GM19455 (cell line): Measurements from ENCODE around the gene NUDT19.
A peak's percentile ranks its signal among the peaks of the same experiment; 100 is the strongest.
"Not testable (repeated sequence)": the region's sequence is repeated elsewhere in the genome, so short reads cannot be mapped to it uniquely, and the experiment has no call there.

Source experiments
- ATAC-seq: cut with Tn5 transposase; IDR thresholded peaks from one replicate; pipeline ENCODE4 v1.9.1; 2021; ENCODE audit not compliant: unreplicated experiment

Gene NUDT19

DNA sequence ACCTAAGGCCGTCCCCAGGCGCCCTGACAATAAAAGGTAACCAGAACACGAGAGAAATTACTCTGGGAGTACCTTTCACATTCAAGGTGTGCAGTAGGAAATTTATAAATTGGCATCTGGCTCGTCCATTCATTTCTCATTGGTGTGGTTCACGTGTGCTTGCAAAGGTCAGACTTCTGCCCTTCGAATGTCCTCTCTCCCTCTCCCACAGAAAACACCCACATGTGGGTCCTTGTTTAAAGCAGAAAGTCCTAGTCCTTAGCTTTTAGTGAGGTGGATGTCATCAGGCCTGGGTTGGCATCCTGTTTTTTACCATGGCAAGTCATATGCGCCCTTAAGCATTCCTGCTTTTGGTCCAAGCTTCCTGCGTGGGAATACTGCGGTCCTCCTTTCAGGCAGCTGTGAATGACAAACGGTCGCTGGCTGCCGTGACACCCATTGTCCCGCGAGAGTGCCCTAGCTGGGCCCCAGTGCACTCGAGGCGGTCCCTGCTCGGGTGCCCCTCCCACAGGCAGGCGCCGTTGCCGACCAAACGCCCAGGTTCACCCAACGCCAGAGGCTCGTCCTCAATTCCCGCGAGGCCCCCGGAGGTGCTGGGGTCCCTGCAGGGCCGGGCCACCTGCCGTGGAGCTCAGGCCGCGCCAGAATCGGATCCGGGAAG lies at the start of gene NUDT19:
Gene NUDT19 (plus strand): TSS at position 531 of the 661 bp plus-strand sequence. CDS start 140 bp downstream, outside the sequence.
- ATAC-seq: peak; percentile 89

DNA sequence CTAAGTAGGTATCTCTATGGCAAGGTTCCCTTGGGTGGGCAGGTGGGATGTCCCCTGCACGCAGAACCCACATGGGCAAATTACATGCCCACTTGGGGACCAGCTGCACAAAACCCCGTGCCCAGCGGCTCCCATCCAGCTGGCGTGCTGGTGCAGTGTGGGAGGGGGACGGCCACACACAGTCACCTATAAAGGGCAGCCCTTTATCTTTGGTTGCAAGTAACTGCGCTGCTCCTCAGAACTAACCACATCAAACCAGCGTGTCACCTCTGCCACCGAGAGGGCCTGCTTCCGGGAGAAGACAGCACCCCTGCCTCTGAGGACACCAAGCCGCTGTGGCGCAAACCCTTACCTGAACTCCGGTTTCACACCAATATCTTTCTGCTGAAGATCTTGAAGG lies 48.9 kb upstream of the NUDT19 start:
- no peak for ATAC-seq

DNA sequence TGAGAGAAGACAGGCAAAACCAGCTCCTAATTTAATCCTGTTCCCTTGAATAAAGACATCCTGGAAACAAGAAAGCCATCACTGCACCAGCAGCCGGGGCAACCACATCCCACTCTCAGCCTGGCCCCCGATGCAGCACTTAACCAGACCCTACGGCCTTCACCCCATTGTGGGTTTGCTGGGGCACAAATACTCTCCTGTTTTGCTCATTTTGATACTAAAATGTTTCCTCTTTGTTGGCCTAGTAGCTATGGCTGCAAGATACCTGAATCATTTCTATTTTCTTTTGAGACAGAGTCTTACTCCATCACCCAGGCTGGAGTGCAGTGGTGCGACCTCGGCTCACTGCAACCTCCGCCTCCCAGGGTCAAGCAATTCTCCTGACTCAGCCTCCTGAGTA lies 45.1 kb upstream of the NUDT19 start:
- no peak for ATAC-seq

DNA sequence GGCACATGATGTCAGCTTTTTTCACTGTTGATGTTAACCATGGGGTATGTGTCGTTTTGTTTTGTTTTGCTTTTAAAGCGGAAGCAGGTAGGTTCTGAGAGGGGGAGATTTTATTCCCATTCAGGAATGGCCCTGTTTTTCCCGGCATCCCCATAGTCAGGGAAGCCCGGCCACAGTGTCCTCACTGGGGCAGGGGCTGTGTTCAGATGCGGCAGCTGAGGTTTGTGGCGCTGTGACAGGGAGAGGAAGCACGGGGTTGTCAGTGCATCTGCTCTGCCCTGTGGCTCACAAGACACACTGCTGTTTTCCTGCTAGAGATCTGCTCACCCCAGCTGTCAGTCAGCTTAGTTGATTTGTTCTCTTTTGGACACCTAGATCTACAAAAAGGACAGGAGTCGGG lies 44.3 kb upstream of the NUDT19 start:
- ATAC-seq: no peak

DNA sequence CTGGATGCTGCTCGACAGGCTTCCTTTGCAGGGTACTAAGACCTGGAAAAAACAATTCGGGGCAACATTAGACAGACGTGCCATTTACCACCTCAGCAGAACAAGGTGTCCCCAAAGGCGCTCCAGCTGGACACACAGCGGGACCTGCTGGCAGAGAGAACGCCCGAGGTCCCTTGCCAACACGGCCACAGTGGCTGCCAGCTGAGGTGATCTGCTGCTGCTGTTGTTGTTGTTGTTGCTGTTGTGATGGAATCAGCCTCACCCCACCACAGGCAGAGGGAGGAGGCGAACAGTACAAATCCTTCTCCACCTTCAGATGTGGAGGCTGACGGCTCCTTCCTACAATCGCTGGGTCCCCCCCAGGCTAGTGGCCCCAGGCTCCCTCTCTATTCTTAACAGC lies 41.9 kb upstream of the NUDT19 start:
- ATAC-seq: no peak

DNA sequence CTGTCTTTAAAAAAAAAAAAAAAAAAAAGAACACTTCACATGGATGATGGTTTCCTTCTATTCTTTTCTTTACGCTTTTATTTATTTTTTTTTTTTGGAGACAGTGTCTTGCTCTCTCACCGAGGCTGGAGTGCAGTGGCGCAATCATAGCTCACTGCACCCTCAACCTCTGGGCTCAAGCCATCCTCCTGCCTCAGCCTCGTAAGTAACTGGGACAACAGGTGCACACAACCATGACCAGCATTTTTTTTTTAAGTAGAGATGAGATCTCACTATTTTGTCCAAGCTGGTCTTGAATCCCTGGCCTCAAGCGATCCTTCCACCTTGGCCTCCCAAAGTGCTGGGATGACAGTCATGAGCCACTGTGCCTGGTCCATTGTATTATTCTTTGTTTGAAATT lies 41.0 kb upstream of the NUDT19 start:
- no peak for ATAC-seq

DNA sequence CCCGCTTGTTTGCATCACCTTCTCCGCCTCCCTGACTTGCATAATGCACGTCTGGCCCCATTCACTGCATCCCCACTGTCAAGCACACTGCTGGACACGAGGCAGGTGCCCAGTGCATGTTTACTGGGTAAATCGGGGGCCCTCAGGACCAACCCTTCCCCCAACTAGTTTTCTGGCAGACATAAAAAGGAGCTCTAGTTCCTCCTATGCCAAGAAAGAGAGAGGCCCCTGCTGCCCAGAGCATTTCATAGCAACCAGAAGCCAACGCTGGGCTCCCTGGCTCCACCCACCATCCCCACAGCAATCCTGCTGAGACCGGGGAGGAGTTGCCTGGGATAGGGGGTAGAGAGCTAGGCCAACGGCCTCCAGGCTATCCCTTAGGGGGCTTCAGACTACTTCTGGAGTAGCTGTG lies 39.9 kb upstream of the NUDT19 start:
- no peak for ATAC-seq

DNA sequence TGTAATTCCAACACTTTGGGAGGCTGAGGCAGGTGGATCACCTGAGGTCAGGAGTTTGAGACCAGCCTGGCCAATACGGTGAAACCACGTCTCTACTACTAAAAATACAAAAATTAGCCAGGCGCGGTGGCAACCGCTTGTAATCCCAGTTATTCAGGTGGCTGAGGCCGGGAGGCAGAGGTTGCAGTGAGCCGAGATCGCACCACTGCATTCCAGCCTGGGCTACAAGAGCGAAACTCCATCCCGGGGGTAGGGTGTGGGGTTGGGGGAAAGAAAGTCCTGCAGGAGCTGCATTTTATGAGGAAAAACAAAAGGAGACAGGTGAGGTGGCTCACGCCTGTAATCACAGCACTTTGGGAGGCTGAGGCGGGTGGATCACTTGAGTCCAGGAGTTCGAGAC lies 39.3 kb upstream of the NUDT19 start:
- ATAC-seq: not testable (repeated sequence)

DNA sequence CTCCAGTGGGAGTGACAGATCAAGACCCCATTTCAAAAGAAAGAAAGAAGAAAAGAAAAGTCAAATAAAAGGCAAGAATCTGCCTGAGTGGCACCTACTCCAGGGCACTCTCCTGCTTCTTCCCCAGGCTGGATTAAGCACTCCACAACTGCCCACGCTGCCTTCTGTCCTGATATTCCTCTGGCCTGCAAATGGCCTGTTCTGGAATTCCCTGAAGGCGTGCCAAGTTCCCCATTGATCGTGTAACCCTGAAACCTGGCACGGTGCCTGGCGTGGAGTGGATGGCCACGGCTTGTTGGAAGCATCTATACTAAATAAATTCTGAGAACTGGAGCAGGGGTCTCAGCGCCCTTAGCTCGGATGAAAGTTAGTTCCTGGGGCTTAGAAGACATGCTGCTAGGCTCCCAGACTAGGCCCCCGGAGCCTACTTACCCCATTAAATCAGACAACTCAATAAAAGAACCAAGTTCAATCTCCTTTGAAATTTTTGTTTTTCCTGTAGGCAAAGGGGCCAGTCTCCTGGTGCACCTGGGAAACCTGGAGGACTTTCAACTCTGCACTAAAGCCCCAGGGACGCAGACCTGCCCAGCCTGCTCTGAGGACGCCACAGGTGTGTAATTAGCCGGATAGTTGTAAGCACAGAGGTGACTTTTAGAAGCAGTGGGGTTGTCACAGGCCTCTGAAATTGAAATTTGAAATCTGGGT lies 38.6 kb upstream of the NUDT19 start:
- no peak for ATAC-seq

DNA sequence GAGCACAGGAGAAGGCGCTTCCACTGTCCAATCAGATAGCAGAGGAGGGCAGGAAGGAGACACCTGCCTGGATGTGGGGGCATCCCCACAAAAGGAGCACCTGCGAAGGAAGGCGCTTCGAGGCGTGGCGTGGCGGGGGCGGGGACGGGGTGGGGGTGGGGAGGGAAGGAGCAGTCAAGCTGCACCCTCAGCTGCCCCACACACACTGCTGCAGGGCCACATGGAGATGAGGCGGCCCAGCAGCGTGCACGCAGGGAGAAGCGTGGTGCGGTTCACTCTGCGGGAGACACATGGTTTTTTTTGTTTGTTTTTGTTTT lies 38.1 kb upstream of the NUDT19 start:
- no peak for ATAC-seq

DNA sequence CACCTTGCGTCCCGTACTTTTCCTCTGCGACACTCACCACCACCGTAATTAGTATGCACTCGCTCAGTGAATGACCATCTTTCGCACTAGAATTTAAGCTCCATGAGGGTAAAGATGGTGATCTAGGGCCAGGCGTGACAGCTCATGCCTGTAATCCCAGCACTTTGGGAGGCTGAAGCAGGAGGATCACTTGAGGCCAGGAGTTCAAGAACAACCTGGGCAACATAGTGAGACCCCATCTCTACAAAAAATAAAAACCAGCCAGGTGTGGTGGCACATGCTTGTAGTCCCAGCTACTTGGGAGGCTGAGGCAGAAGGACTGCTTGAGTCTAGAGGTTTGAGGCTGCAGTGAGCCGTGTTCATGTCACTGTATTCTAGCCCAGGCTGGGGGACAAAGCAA lies 35.2 kb upstream of the NUDT19 start:
- ATAC-seq: not testable (repeated sequence)

DNA sequence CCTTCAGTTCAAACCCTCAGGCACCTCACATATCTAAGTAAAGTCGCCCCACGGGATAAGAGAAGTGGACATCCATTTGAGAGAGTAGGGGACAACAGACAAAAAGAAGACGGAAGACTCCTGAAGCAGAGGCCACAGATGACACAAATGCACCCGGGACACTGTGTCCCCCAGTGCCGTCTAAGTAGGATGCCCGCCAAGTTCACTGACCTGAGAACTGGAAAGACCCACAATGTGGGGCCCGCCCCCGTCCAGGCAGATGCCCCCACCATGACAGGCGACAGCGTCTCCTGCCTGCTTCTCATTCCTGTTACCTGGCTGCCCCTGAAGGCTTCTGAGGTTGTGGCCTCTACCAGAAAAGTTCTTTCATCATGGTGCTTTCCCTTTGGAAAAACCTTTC lies 33.5 kb upstream of the NUDT19 start:
- ATAC-seq: no peak

DNA sequence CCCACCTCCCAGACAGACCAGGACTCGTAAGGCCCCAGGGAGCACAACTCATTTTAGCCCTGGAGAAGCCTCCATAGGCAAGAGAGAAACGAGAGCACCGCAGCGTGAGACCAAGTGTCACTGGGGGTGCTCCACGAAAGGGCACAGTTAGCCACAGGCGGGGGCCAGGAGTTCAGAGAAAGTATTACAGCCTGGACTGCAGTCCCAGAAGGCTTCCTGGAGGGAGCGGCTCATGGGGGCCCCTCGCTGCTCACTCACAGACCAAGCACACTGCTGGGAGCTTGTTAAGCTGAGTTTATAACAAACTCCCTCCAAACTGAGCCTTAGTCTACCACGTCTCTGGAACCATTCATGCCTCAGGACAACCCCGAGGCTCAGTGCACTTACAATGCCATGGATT lies 33.1 kb upstream of the NUDT19 start:
- no peak for ATAC-seq

DNA sequence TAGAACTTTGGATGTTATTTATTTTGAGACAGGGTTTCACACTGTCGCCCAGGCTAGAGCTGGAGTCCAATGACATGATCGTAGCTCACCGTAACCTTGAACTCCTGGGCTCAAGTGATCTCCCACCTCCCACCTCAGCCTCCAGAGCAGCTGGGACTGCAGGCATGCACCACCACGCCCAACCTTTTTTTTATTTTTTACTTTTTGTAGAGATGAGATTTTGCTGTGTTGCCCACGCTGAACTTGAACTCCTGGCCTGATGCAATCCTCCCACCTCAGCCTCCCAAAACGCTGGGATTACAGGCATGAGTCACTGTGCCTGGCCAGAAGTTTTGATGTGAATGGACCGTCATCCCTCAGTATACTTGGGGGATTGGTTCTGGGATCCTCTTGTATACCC lies 30.3 kb upstream of the NUDT19 start:
- ATAC-seq: no peak

DNA sequence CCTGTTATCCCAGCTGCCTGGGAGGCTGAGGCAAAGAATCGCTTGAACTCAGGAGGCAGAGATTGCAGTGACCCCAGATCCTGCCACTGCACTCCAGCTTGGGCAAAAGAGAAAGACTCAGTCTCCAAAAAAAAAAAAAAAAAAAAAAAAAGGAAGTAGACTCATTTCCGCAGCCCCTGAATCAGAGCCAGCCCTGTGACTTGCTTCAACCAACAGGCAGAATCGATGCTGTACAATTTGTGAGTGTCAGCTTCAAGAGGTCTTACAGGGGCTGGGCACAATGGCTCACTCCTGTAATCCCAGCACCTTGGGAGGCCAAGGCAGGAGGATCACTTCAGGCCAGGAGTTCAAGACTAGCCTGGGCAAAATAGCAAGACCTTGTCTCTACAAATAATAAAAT lies 29.4 kb upstream of the NUDT19 start:
- ATAC-seq: no peak

DNA sequence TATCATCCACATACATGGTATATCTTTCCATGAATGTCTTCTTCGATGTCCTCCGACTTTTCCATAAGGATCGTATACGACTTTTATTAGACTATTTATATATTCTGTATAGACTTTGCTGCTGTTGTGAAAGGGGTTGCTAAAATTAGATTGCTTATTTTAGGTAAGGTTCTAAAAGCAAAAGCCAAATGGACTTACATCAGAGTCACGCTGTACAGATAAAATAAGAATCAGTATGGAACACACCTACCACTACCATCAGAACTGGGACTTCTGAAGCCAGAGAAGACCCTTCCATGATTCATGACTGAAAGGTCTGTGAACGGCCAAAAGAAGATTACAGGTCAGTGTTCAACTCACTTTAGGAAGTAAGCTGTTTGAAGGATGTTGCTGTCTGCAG lies 25.5 kb upstream of the NUDT19 start:
- ATAC-seq: no peak

DNA sequence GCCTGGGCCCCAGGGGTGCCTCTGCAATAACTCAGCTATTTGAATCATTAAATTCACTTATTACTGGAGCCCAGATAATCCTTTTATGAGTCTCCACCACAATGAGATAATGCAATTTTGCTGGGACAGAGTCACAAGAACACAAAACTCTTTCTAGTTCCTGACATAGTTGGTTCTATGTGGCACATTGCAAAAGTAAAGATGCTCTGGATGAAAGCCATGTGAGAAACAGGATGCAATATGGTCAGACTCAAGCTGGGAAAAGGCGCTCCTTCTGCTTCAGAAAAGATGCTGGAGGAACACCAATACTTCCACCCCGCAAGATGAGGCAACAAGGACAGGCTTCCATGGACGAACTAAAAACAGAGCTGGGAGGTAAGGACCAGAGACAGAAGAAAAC lies 22.3 kb upstream of the NUDT19 start:
- ATAC-seq: no peak

DNA sequence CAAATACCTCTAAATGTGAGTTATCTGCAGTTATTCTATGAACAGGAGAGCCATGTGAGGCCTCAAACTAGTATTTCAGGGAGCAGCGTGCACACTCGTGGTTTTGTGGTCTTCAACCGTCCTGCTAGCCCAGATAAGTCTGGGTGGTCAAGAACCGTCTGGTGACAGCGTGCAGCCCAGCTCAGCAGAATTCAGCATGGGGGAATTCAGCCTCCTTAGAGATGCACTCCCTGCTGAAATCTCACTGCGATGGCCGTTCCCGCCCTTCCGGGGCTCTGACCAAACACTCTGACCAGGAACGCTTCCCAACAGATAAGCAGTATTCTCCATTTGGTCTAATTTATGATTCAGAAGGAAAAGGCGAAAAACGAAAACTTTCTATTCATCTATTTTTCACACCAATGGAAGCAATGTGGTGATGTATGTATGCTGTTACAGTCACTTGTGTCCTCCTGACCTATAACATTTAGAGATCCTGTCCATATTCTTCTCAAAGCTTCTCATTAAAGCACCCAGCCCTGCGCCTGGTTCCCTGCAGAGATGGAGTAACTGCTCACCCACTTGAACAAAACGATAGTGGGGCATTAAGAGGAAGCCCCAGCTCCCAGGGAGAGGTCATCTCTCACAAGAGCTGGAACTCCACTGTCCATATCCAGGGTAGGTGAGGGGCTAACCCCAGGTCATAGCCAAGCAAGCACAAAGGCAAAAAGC lies 19.6 kb upstream of the NUDT19 start:
- ATAC-seq: no peak

DNA sequence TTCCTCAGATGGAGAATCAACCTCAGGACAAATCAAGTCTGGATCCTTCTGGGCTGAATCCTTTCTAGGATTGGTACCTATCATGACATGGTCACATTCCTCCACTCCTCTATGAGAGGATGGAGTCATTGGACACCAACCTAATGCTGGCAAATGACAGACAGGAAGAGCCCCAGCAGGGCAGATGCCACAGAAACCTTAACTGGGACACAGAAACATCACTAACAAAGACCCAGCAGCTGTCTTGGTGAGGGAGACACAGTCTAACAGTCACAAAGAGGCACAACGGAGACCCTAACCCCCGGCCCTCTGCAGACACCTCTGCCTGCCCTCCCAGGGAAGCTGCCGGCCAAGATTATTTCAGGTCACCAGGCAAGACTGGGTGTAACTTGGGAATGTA lies 18.8 kb upstream of the NUDT19 start:
- no peak for ATAC-seq

DNA sequence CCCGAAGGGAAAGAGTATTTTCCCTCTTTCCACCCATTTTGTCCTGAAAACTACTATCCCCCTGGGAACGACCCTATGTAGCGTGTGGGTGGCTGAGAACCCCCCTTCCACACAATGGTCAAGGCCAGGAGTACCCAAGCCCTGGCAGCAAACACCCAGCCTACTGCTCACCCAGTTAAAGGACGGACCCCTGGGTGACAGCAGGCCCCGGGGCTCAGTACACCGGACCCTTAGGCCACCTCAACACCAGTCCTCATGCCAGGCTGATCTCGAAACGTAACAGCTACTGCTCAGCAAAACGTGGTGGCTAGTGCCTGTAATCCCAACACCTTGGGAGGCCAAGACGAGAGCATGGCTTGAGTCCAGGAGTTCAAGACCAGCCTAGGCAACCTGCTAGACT lies 18.0 kb upstream of the NUDT19 start:
- ATAC-seq: no peak

DNA sequence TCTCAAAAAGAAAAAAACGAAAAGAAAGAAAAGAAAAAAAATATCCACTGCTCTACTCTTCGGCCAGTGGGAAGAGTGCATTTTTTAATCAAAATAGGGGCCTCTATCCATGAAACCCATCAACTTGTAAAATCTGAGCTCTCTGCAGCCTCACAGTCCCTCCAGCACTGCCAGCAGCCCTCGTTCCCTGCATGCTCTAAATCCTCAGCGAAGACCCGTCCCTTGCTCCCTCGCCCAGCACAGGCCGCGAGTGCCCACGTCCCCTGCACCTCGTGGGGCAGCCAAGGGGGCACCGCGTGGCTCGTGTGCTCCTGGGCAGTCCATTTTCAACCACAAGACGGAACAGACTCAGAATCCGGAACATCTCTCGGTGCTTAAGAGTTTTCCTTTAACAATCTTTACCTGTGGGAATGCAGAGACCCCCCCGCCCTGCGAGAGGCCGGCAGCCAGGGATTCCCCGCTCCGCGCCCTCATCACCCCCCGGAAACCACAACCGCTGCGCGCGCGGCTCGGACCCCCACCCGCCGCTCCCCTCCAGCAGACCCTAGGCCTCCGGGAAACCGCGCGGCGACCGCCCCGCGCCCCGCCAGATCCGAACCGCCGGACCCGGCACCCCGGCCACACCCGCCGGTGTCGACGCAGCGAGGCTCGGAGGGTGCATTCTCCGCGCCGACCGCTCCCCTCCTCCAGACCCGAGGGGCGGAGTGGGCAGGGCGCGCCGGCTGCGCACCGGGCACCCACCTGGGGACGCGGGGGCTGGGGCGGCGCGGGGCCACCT lies 17.3 kb upstream of the NUDT19 start:
- no peak for ATAC-seq
